Epithelial cell of proximal tubule (primary cell): ENCODE data around the gene CCDC192. TPM values are rescaled to one million over a fixed set of nuclear protein-coding genes. Genes with fewer than 3 reads are reported as not detected.

ENCODE experiments used
- DNase-seq: peaks from one replicate; pipeline ENCODE4 v3.0.0-alpha.2; 2011; ENCODE audit warnings: low read depth
- H3K4me3 ChIP-seq: 2 replicates; pipeline ENCODE4 v1.5.1; 2011; ENCODE audit warnings: low read depth, mild to moderate bottlenecking, low read length
- total RNA-seq: library from RNA; depleted of rRNA; stranded (reverse); fragments of >200 nt; gene quantifications from 2 replicates; pipeline ENCODE4 v1.2.3, GENCODE V29; 2015
- TF ChIP-seq, protein P1 (sequence below): conservative IDR thresholded peaks from 2 replicates; pipeline ENCODE4 v1.5.1; 2012; ENCODE audit warnings: low read depth, mild to moderate bottlenecking, low read length

CCDC192 gene
- total RNA-seq, 1 donor from 2014 or later: not detected

DNA sequence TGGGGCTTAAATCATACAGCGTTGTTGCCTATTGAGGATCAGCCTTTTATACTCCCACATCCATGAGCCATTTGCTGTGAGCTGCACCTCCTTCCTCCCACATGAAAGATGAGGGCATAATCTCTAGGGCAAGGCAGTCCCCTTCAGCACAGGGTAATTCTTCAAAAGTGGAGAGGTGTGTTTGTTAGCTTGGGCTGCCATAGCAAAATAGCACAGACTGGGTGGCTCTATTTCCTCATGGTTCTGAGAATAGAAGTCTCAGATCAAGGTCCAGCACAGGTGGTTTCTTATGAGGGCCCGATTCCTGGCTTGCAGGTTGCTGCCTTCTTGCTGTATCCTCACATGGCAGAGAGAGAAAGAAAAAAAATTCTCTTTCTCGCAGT, 258.6 kb downstream of the CCDC192 start:
- DNase-seq: no peak
- TF ChIP-seq, protein P1, sequence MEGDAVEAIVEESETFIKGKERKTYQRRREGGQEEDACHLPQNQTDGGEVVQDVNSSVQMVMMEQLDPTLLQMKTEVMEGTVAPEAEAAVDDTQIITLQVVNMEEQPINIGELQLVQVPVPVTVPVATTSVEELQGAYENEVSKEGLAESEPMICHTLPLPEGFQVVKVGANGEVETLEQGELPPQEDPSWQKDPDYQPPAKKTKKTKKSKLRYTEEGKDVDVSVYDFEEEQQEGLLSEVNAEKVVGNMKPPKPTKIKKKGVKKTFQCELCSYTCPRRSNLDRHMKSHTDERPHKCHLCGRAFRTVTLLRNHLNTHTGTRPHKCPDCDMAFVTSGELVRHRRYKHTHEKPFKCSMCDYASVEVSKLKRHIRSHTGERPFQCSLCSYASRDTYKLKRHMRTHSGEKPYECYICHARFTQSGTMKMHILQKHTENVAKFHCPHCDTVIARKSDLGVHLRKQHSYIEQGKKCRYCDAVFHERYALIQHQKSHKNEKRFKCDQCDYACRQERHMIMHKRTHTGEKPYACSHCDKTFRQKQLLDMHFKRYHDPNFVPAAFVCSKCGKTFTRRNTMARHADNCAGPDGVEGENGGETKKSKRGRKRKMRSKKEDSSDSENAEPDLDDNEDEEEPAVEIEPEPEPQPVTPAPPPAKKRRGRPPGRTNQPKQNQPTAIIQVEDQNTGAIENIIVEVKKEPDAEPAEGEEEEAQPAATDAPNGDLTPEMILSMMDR: no peak
- H3K4me3 ChIP-seq: no peak overlapping the region

DNA sequence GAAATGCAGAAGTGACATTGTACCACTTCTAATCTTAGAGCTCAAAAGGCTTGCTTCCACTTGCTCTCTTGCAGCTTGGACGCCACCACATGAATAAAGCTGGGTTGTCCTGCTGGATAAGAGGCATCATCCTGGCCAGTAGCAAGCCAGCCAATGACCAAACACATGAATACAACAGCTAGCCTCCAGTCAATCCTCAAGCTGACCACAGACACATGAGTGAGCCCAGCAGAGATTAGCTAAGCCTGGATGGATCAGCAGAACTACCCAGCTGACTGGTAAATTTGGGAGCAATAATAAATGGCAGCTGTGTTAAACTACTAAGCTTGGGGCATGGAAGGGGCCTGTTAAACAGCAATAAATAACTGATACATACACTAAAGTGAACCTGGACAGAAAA, 259.3 kb downstream of the CCDC192 start:
- TF ChIP-seq, protein P1: no peak
- no peak overlapping the region for H3K4me3 ChIP-seq
- no peak for DNase-seq

DNA sequence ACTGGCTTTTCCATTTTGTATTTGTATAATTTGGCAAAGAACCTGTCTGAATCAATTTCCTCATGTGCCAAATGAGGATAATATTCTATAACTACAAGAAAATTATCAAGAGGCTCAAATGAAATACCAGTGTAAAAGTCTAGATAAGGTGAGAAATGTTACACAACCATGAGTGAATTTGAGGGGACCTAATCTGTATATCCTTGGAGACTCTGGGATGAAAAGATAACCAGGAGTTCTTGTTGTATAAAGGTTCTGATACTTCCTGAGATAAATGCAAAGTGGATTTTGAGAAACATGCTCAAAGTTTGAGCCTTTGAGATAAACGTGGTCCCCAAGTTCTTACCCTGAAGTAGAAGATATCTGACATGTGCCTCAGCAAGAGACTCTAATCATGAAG, 260.0 kb downstream of the CCDC192 start:
- no peak overlapping the region for H3K4me3 ChIP-seq
- DNase-seq: no peak
- TF ChIP-seq, protein P1: no peak

DNA sequence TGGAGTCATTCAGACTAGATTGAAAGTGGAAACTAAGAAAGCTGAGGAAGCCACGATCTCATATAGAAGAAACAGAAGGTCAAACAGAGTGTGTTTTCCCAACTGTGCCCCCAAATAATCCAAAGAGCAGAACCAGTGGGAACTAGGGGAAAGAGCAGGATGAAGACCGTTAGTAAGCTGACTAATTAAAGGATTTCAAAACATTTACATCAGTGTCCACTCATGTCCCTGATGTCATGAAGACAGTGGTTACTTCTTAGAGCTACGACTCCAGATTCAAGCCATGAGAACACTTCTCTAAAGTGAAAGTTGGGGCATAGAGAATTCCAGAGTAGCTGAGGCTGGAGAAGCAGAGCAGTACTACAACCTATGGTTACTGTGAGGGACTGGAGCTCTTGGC, 260.7 kb downstream of the CCDC192 start:
- no peak overlapping the region for H3K4me3 ChIP-seq
- DNase-seq: no peak

DNA sequence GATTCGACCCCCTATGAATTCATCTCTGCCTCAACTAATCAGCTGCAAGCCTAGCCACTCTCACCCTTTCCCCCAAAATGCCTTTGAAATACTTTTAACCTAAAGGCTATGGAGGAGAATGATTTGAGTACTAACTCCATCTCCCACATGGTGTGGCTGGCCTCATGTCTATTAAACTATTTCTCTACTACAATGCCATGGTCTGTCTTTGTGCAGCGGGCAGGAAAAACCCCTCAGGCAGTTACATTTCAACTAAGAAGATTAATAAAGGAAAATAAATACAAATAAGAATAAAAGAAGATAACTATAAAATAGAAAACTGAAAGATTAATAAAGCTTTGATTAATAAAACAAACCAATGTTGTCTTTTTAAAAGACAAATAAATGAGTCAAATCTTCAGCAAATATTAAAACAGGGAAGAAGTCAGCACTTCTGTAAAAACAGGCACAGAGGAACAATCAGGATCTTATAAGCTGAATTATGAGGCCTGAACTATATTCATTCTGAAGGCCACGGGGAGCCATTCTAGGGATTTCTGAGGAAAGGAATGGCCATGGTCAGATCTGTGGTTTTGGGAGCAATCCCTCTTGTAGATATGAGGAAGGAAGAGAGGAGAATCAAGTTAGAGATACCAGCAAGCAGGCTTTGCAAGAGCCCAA, 264.3 kb downstream of the CCDC192 start:
- no peak overlapping the region for H3K4me3 ChIP-seq
- TF ChIP-seq, protein P1: no peak
- no peak for DNase-seq

More for the DNA sequence above, 260.7 kb downstream of the CCDC192 start:
- TF ChIP-seq, protein P1: no peak

DNA sequence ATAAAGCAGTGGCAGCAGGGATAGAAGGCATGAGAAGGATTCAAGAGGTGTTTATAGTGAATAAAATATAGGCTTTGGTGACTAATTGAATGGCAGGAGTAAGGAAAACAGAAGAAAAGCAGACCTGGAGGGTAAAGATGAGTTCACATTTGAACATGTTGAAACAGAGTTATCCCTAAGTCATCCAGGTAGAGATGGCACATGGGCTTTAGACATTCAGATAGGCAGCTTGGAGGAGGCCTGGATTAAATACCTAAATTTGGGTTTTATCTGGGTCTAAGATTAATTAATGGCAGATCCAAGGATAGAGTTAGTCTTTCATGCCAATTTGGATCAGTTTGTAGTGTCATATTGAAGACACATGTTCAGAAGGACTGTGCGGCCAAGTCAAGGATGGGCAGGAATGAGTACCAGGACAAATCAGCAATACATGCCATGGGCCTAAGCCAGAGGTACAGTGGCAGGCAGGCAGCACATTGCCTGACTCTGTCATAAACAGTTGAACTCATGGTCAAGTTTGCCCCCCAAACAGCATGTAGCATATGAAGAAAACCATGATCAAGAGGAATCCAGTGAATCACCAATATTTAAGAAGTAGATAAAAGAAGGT, 264.9 kb downstream of the CCDC192 start:
- DNase-seq: no peak
- no peak overlapping the region for H3K4me3 ChIP-seq
- TF ChIP-seq, protein P1: no peak

DNA sequence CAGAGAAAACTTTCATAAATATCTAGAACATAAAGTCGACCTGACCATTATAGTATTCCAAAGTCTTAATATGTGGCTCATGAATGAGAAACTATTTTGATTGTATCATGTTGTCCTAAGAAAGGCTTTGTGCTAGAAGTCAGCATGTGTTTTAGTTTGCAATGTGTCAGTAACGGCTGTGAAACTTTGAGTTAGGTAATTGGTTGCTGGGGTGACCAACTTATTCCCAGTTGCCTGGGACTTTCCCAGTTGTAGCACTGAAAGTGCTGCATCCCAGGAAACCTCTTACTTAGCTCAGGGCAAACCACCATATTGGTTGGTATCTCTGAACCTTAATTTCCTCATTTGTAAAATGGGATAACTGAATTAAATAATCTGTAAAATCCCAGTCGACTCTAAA, 265.8 kb downstream of the CCDC192 start:
- H3K4me3 ChIP-seq: no peak overlapping the region
- TF ChIP-seq, protein P1: no peak
- DNase-seq: no peak
